CD14-positive monocyte (primary cell): Measurements from ENCODE around the gene BACE1-AS. TPM values are rescaled to one million over a fixed set of nuclear protein-coding genes. Genes with fewer than 3 reads are reported as not detected.

Source experiments
- DNase-seq, 3 donors: peaks; one replicate each; pipeline ENCODE4 v3.0.0-alpha.2; 2011 to 2022
- H2AFZ ChIP-seq: 2 replicates; pipeline ENCODE4 v1.6.0; 2012; ENCODE audit warnings: mild to moderate bottlenecking, low read depth, low read length, inconsistent platforms; ENCODE audit not compliant: insufficient read depth, poor library complexity, severe bottlenecking
- H3K27ac ChIP-seq, 2 donors: 1 replicate in 1 of 2; 2 replicates in 1 of 2; pipeline ENCODE4 v1.5.1; 2012 to 2013; ENCODE audit warnings: low read length in 2 of 2, control low read depth in 1 of 2, inconsistent platforms in 1 of 2, low read depth in 1 of 2, mild to moderate bottlenecking in 1 of 2
- H3K27me3 ChIP-seq, 2 donors: one replicate each; pipeline versions ENCODE4 v1.6.0 to v1.6.1; 2011 to 2013; ENCODE audit warnings: low read length in 2 of 2; ENCODE audit not compliant: control insufficient read depth in 2 of 2, insufficient read depth in 2 of 2
- H3K36me3 ChIP-seq, 2 donors: replicated peaks in 1 of 2; 1 replicate in 1 of 2; 2 replicates in 1 of 2; pipeline versions ENCODE4 v1.5.1 to v1.6.1; 2012 to 2013; ENCODE audit warnings: low read length in 2 of 2, control low read depth in 1 of 2, inconsistent platforms in 1 of 2, mild to moderate bottlenecking in 1 of 2; ENCODE audit not compliant: insufficient read depth in 2 of 2, control insufficient read depth in 1 of 2
- H3K4me1 ChIP-seq, 2 donors: 1 replicate in 1 of 2; 2 replicates in 1 of 2; pipeline versions ENCODE4 v1.5.1 to v1.6.1; 2012 to 2013; ENCODE audit warnings: low read length in 2 of 2, control low read depth in 1 of 2, inconsistent platforms in 1 of 2, mild to moderate bottlenecking in 1 of 2, moderate library complexity in 1 of 2; ENCODE audit not compliant: insufficient read depth in 2 of 2, control insufficient read depth in 1 of 2
- H3K4me2 ChIP-seq: replicated peaks from 2 replicates; pipeline ENCODE3; 2012; ENCODE audit warnings: low read length, moderate library complexity, mild to moderate bottlenecking; ENCODE audit not compliant: poor library complexity, severe bottlenecking; ENCODE audit errors: extremely low read depth
- H3K4me3 ChIP-seq, 3 experiments: fragments of 200-600 bp in 1 of 3; sonication (generic) in 1 of 3; replicated peaks in 1 of 3; 1 replicate in 2 of 3; 2 replicates in 1 of 3; pipeline ENCODE4 v1.5.1; 2011 to 2013; ENCODE audit warnings: low read length in 3 of 3, mild to moderate bottlenecking in 3 of 3, control low read depth in 2 of 3, low read depth in 2 of 3, inconsistent platforms in 1 of 3, moderate library complexity in 1 of 3
- H3K79me2 ChIP-seq: 2 replicates; pipeline ENCODE4 v1.6.0; 2012; ENCODE audit warnings: mild to moderate bottlenecking, control low read depth, inconsistent platforms, low read length, moderate library complexity; ENCODE audit not compliant: insufficient read depth
- H3K9ac ChIP-seq: 2 replicates; pipeline ENCODE4 v1.6.0; 2017; ENCODE audit warnings: low read length, mild to moderate bottlenecking; ENCODE audit not compliant: insufficient read depth, poor library complexity, severe bottlenecking
- H3K9me3 ChIP-seq, 2 donors: replicated peaks in 1 of 2; 1 replicate in 1 of 2; 2 replicates in 1 of 2; pipeline versions ENCODE4 v1.5.1 to v1.6.1; 2012 to 2013; ENCODE audit warnings: low read length in 2 of 2, control low read depth in 1 of 2; ENCODE audit not compliant: control insufficient read depth in 1 of 2, insufficient read depth in 1 of 2
- H4K20me1 ChIP-seq: 2 replicates; pipeline ENCODE4 v1.6.0; 2012; ENCODE audit warnings: mild to moderate bottlenecking, low read length, control low read depth, moderate library complexity; ENCODE audit not compliant: insufficient read depth
- H3K27ac Mint-ChIP-seq, 7 donors: one replicate each; pipeline ENCODE4 v1.8.0; 2020; ENCODE audit warnings: mild to moderate bottlenecking in 7 of 7, mixed read lengths in 7 of 7, moderate library complexity in 6 of 7, inconsistent platforms in 2 of 7
- H3K27me3 Mint-ChIP-seq, 3 donors: one replicate each; pipeline ENCODE4 v1.8.0; 2021 to 2022; ENCODE audit warnings: low read depth in 3 of 3, mild to moderate bottlenecking in 3 of 3, mixed read lengths in 3 of 3, moderate library complexity in 3 of 3, inconsistent platforms in 1 of 3
- H3K36me3 Mint-ChIP-seq, 2 donors: one replicate each; pipeline ENCODE4 v1.8.0; 2020; ENCODE audit warnings: mixed read lengths in 2 of 2, inconsistent platforms in 1 of 2, mild to moderate bottlenecking in 1 of 2
- H3K4me1 Mint-ChIP-seq: one replicate; pipeline ENCODE4 v1.8.0; 2020; ENCODE audit warnings: mild to moderate bottlenecking, mixed read lengths
- H3K4me3 Mint-ChIP-seq, 2 donors: one replicate each; pipeline ENCODE4 v1.8.0; 2020; ENCODE audit warnings: mild to moderate bottlenecking in 2 of 2, mixed read lengths in 2 of 2, moderate library complexity in 1 of 2
- H3K9me3 Mint-ChIP-seq, 7 donors: one replicate each; pipeline ENCODE4 v1.8.0; 2020 to 2022; ENCODE audit warnings: mixed read lengths in 7 of 7, mild to moderate bottlenecking in 6 of 7, moderate library complexity in 6 of 7, inconsistent platforms in 2 of 7
- CTCF ChIP-seq: fragments of 200-600 bp; IDR thresholded peaks from one replicate; pipeline ENCODE4 v1.8.0; 2022; ENCODE audit warnings: antibody characterized with exemption, mild to moderate bottlenecking
- WGBS: methylation state at CpG from one replicate; pipeline ENCODE4 v1.1.5; 2013; ENCODE audit warnings: missing lambda C conversion rate; ENCODE audit not compliant: insufficient coverage; 5-methylcytosine and 5-hydroxymethylcytosine counted together
- intact Hi-C, 2 donors: fragments of 100-400 bp; cut with micrococcal nuclease; formaldehyde crosslinking; loops; one replicate each; pipeline versions ENCODE4 v1.15.0 to v1.15.1; 2023
- polyA plus RNA-seq, 3 donors: library from polyadenylated mRNA; depleted of rRNA in 1 of 3; unstranded in 2 of 3; stranded (reverse) in 1 of 3; fragments of 300-500 nt in 2 of 3; fragments of >200 nt in 1 of 3; fragmentation: Illumina TruSeq in 2 of 3; gene quantifications; 1 replicate in 2 of 3; 2 replicates in 1 of 3; pipeline ENCODE4 v1.2.3, GENCODE V29; 2012 to 2021

The BACE1-AS gene
- polyA plus RNA-seq, 3 donors: 2.7 TPM; not detected in 2

GRCh38 chr11:117314840-117315239 is 23.7 kb downstream of the BACE1-AS start:
- Mint-ChIP-seq H3K36me3 (peaks cover 3% of the 10 kb centered on the region in 2 donors), H3K4me3 (peak overlapping the region; percentile 91 to 92), H3K4me1 (peaks cover 36% of the 10 kb centered on the region), H3K9me3 (peaks cover 0 to 3% (median 0%) of the 10 kb centered on the region in 7 donors), H3K27ac (peak overlapping the region in 3 of 7 donors; percentile 26 to 54 (median 41)), H3K27me3 (peaks cover 11 to 29% (median 17%) of the 10 kb centered on the region in 3 donors)
- WGBS: 4% methylated on average over 9 of the region's 10 CpGs
- Histone ChIP-seq H3K4me1 (peaks cover 37 to 39% of the 10 kb centered on the region in 2 donors), H3K4me2 (peak overlapping the region; percentile 87), H3K79me2 (peaks cover 6% of the 10 kb centered on the region), H3K27me3 (peaks cover 5 to 10% of the 10 kb centered on the region in 2 donors), H2AFZ (peak overlapping the region; percentile 98), H3K4me3 (peak overlapping the region; percentile 51 to 83 (median 57)), H3K27ac (no peak overlapping the region), H4K20me1 (no peaks in the 10 kb centered on the region), H3K9ac (peak overlapping the region; percentile 66), H3K36me3 (no peaks in the 10 kb centered on the region), H3K9me3 (no peaks in the 10 kb centered on the region)
- DNase-seq: no peak
- no peak for TF ChIP-seq CTCF
- intact Hi-C loops: no loop called here

GRCh38 chr11:117315285-117316196 is 24.4 kb downstream of the BACE1-AS start:
- Histone ChIP-seq H3K4me1 (peaks cover 37 to 39% of the 10 kb centered on the region in 2 donors), H3K4me3 (peak overlapping the region; percentile 51 to 83 (median 57)), H3K27ac (peak overlapping the region in 1 of 2 donors; percentile 20), H3K36me3 (no peaks in the 10 kb centered on the region), H2AFZ (peak overlapping the region; percentile 98), H3K9me3 (no peaks in the 10 kb centered on the region), H4K20me1 (no peaks in the 10 kb centered on the region), H3K27me3 (peaks cover 5 to 10% of the 10 kb centered on the region in 2 donors), H3K9ac (peak overlapping the region; percentile 66), H3K4me2 (peak overlapping the region; percentile 87), H3K79me2 (peaks cover 6% of the 10 kb centered on the region)
- H3K27me3 Mint-ChIP-seq: peaks cover 11 to 29% (median 17%) of the 10 kb centered on the region in 3 donors
- under 1% methylated on average over 60 of the region's 62 CpGs for WGBS
- DNase-seq: peak in 2 of 3 donors; percentile 17 to 34
- peaks cover 3% of the 10 kb centered on the region in 2 donors for H3K36me3 Mint-ChIP-seq
- TF ChIP-seq CTCF: no peak
- H3K27ac Mint-ChIP-seq: peak overlapping the region in 2 of 7 donors; percentile 26 to 41
- intact Hi-C loops: no loop called here
- H3K4me3 Mint-ChIP-seq: peak overlapping the region; percentile 92 to 96
- H3K9me3 Mint-ChIP-seq: peaks cover 0 to 3% (median 0%) of the 10 kb centered on the region in 7 donors
- peaks cover 36% of the 10 kb centered on the region for H3K4me1 Mint-ChIP-seq
